Osteoblast (primary cell): Measurements from ENCODE around the gene OR1I1. TPM values are rescaled to one million over a fixed set of nuclear protein-coding genes. Genes with fewer than 3 reads are reported as not detected.

ENCODE experiments used
- DNase-seq: peaks from one replicate; pipeline ENCODE4 v3.0.0; 2011; ENCODE audit warnings: low spot score, mixed read lengths; ENCODE audit not compliant: insufficient read length; ENCODE audit errors: missing footprints
- H2AFZ ChIP-seq: 2 replicates; pipeline ENCODE4 v1.6.0; 2011; ENCODE audit warnings: mild to moderate bottlenecking, low read length
- H3K27ac ChIP-seq: 2 replicates; pipeline ENCODE4 v1.5.1; 2011; ENCODE audit warnings: mild to moderate bottlenecking, low read depth, low read length, moderate library complexity
- H3K27me3 ChIP-seq: 2 replicates; pipeline ENCODE4 v1.6.0; 2012; ENCODE audit warnings: mild to moderate bottlenecking, control low read depth, inconsistent platforms, low read length, moderate library complexity; ENCODE audit not compliant: insufficient read depth
- H3K36me3 ChIP-seq: 2 replicates; pipeline ENCODE4 v1.5.1; 2011; ENCODE audit warnings: mild to moderate bottlenecking, low read length, control low read depth, moderate library complexity; ENCODE audit not compliant: insufficient read depth
- H3K4me1 ChIP-seq: 2 replicates; pipeline ENCODE4 v1.5.1; 2011; ENCODE audit warnings: mild to moderate bottlenecking, low read length, control low read depth, moderate library complexity; ENCODE audit not compliant: insufficient read depth
- H3K4me2 ChIP-seq: 2 replicates; pipeline ENCODE4 v1.6.0; 2011; ENCODE audit warnings: mild to moderate bottlenecking, low read length; ENCODE audit not compliant: insufficient read depth
- H3K4me3 ChIP-seq: fragments of 200-600 bp; sonication (generic); 3 replicates; pipeline ENCODE4 v1.5.1; 2012; ENCODE audit warnings: mild to moderate bottlenecking, low read length, inconsistent platforms; ENCODE audit not compliant: insufficient read depth
- H3K79me2 ChIP-seq: 2 replicates; pipeline ENCODE4 v1.6.0; 2012; ENCODE audit warnings: mild to moderate bottlenecking, low read length, control low read depth, inconsistent platforms; ENCODE audit not compliant: insufficient read depth
- H3K9me3 ChIP-seq: 2 replicates; pipeline ENCODE4 v1.5.1; 2011; ENCODE audit warnings: low read depth, low read length, control low read depth
- H4K20me1 ChIP-seq: 2 replicates; pipeline ENCODE4 v1.6.0; 2012; ENCODE audit warnings: mild to moderate bottlenecking, low read length, control low read depth; ENCODE audit not compliant: insufficient read depth
- total RNA-seq: library from RNA; depleted of rRNA; stranded (reverse); fragments of >200 nt; gene quantifications from 2 replicates; pipeline ENCODE4 v1.2.3, GENCODE V29; 2012
- TF ChIP-seq, protein P1 (sequence below): IDR thresholded peaks from 2 replicates; pipeline ENCODE4 v1.5.1; 2011; ENCODE audit warnings: mild to moderate bottlenecking, low read depth, low read length, moderate library complexity; ENCODE audit errors: extremely low read depth

Gene OR1I1
- total RNA-seq, 1 donor: not detected

DNA sequence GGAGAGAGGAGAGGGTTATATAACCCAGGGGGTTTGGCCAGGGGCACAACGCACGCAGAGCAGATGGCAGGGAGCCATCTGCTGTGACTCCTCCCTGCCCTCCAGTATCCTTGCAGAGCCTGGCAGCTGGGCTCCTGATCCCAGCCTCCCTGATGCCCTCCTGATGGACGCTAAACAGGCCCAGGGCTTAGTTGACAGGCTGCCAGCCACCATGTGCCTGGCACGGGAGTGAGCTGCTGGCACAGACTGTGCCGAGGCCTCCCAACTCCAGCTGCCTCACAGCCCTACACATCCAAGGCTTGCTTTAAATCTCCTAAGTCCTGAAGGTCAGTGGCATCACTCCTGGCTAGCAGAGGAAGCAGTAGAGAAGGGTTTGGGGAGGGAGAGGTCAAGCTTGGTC, 41.9 kb downstream of the OR1I1 start:
- Histone ChIP-seq H3K4me1 (peaks cover 19% of the 10 kb centered on the region), H3K79me2 (peaks cover 27% of the 10 kb centered on the region), H3K27me3 (no peaks in the 10 kb centered on the region), H3K4me3 (peak overlapping the region; percentile 3), H4K20me1 (peaks cover 4% of the 10 kb centered on the region), H3K27ac (no peak overlapping the region), H3K9me3 (no peaks in the 10 kb centered on the region), H2AFZ (no peak overlapping the region), H3K4me2 (peak overlapping the region; percentile 87), H3K36me3 (peaks cover 20% of the 10 kb centered on the region)
- DNase-seq: peak; percentile 87
- TF ChIP-seq, protein P1, sequence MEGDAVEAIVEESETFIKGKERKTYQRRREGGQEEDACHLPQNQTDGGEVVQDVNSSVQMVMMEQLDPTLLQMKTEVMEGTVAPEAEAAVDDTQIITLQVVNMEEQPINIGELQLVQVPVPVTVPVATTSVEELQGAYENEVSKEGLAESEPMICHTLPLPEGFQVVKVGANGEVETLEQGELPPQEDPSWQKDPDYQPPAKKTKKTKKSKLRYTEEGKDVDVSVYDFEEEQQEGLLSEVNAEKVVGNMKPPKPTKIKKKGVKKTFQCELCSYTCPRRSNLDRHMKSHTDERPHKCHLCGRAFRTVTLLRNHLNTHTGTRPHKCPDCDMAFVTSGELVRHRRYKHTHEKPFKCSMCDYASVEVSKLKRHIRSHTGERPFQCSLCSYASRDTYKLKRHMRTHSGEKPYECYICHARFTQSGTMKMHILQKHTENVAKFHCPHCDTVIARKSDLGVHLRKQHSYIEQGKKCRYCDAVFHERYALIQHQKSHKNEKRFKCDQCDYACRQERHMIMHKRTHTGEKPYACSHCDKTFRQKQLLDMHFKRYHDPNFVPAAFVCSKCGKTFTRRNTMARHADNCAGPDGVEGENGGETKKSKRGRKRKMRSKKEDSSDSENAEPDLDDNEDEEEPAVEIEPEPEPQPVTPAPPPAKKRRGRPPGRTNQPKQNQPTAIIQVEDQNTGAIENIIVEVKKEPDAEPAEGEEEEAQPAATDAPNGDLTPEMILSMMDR: no peak

GRCh38 chr19:15124572-15125231, 42.7 kb downstream of the OR1I1 start:
- Histone ChIP-seq H3K36me3 (peaks cover 14% of the 10 kb centered on the region), H3K4me2 (peak overlapping the region; percentile 87), H3K4me3 (peak overlapping the region; percentile 88), H3K9me3 (no peaks in the 10 kb centered on the region), H3K27me3 (no peaks in the 10 kb centered on the region), H2AFZ (peak overlapping the region; percentile 91), H4K20me1 (peaks cover 4% of the 10 kb centered on the region), H3K4me1 (peaks cover 19% of the 10 kb centered on the region), H3K27ac (peak overlapping the region; percentile 70), H3K79me2 (peaks cover 27% of the 10 kb centered on the region)
- TF ChIP-seq, protein P1: no peak
- DNase-seq: peak; percentile 90

GRCh38 chr19:15125232-15126067, 43.4 kb downstream of the OR1I1 start:
- peak overlapping the region; percentile 70 for H3K27ac ChIP-seq
- H3K4me3 ChIP-seq: peak overlapping the region; percentile 88
- H3K79me2 ChIP-seq: peaks cover 27% of the 10 kb centered on the region
- peaks cover 4% of the 10 kb centered on the region for H4K20me1 ChIP-seq
- H3K4me2 ChIP-seq: peak overlapping the region; percentile 87
- peaks cover 3% of the 10 kb centered on the region for H3K27me3 ChIP-seq
- H2AFZ ChIP-seq: peak overlapping the region; percentile 91
- no peaks in the 10 kb centered on the region for H3K9me3 ChIP-seq
- DNase-seq: peak; percentile 100
- peaks cover 12% of the 10 kb centered on the region for H3K36me3 ChIP-seq
- TF ChIP-seq, protein P1: no peak
- H3K4me1 ChIP-seq: peaks cover 19% of the 10 kb centered on the region
